ENCODE results near the gene MYO9B.
"Not testable (repeated sequence)": the region's sequence is repeated elsewhere in the genome, so short reads cannot be mapped to it uniquely, and the experiment has no call there.

MYO9B gene

GRCh38 chr19:17180997-17181702 is 105.6 kb downstream of the MYO9B start:
- no peaks in the 10 kb centered on the region for H3K9me3 ChIP-seq (ENCODE audit: insufficient read depth, low read depth, low read length)
- H3K9ac ChIP-seq (ENCODE audit: low read depth, low read length) = peak overlapping the region; percentile 22; the same call in 1 of the 2 replicates
- H3K27ac ChIP-seq (ENCODE audit: low read length) = peak overlapping the region; percentile 19
- H3K4me1 ChIP-seq (ENCODE audit: insufficient read depth, low read length) = peaks cover 5% of the 10 kb centered on the region; the same call in 1 of the 2 replicates
- peaks cover 41% of the 10 kb centered on the region for H3K36me3 ChIP-seq (ENCODE audit: insufficient read depth, low read depth, low read length)
- no peaks in the 10 kb centered on the region for H3K27me3 ChIP-seq (ENCODE audit: insufficient read depth, low read length)
- H3K4me3 ChIP-seq (ENCODE audit: low read length) = peak overlapping the region; percentile 29; the same call in 1 of the 2 replicates

GRCh38 chr19:17183271-17183761 is 107.7 kb downstream of the MYO9B start:
- peaks cover 31% of the 10 kb centered on the region; the same call in 1 of the 2 replicates for H3K36me3 ChIP-seq (ENCODE audit: insufficient read depth, low read depth, low read length)
- H3K9me3 ChIP-seq (ENCODE audit: insufficient read depth, low read depth, low read length) = no peaks in the 10 kb centered on the region
- H3K9ac ChIP-seq (ENCODE audit: low read depth, low read length) = no peak overlapping the region
- H3K27me3 ChIP-seq (ENCODE audit: insufficient read depth, low read length) = no peaks in the 10 kb centered on the region
- H3K27ac ChIP-seq (ENCODE audit: low read length) = no peak overlapping the region
- no peak overlapping the region for H3K4me3 ChIP-seq (ENCODE audit: low read length)
- H3K4me1 ChIP-seq (ENCODE audit: insufficient read depth, low read length) = peaks cover 5% of the 10 kb centered on the region; the same call in 1 of the 2 replicates

- no peak overlapping the region for H3K27ac ChIP-seq (ENCODE audit: low read length)
- peaks cover 5% of the 10 kb centered on the region; the same call in 1 of the 2 replicates for H3K4me1 ChIP-seq (ENCODE audit: insufficient read depth, low read length)
- no peak overlapping the region for H3K4me3 ChIP-seq (ENCODE audit: low read length)
- H3K9me3 ChIP-seq (ENCODE audit: insufficient read depth, low read depth, low read length) = no peaks in the 10 kb centered on the region
- no peaks in the 10 kb centered on the region for H3K27me3 ChIP-seq (ENCODE audit: insufficient read depth, low read length)
- H3K9ac ChIP-seq (ENCODE audit: low read depth, low read length) = no peak overlapping the region
- peaks cover 31% of the 10 kb centered on the region; the same call in 1 of the 2 replicates for H3K36me3 ChIP-seq (ENCODE audit: insufficient read depth, low read depth, low read length)
Measured at GRCh38 chr19:17183858-17184321, 108.3 kb downstream of the MYO9B start.

- H3K27me3 ChIP-seq (ENCODE audit: insufficient read depth, low read length) = no peaks in the 10 kb centered on the region
- H3K27ac ChIP-seq (ENCODE audit: low read length) = no peak overlapping the region
- H3K9ac ChIP-seq (ENCODE audit: low read depth, low read length) = no peak overlapping the region
- peaks cover 36% of the 10 kb centered on the region for H3K36me3 ChIP-seq (ENCODE audit: insufficient read depth, low read depth, low read length)
- H3K4me1 ChIP-seq (ENCODE audit: insufficient read depth, low read length) = peaks cover 5% of the 10 kb centered on the region; the same call in 1 of the 2 replicates
- H3K9me3 ChIP-seq (ENCODE audit: insufficient read depth, low read depth, low read length) = no peaks in the 10 kb centered on the region
- no peak overlapping the region for H3K4me3 ChIP-seq (ENCODE audit: low read length)
Measured at GRCh38 chr19:17184371-17184841, 108.8 kb downstream of the MYO9B start.

- H3K4me3 ChIP-seq (ENCODE audit: low read length) = no peak overlapping the region
- no peak overlapping the region for H3K9ac ChIP-seq (ENCODE audit: low read depth, low read length)
- no peaks in the 10 kb centered on the region for H3K27me3 ChIP-seq (ENCODE audit: insufficient read depth, low read length)
- H3K36me3 ChIP-seq (ENCODE audit: insufficient read depth, low read depth, low read length) = peaks cover 41% of the 10 kb centered on the region
- no peak overlapping the region for H3K27ac ChIP-seq (ENCODE audit: low read length)
- H3K4me1 ChIP-seq (ENCODE audit: insufficient read depth, low read length) = peaks cover 5% of the 10 kb centered on the region; the same call in 1 of the 2 replicates
- H3K9me3 ChIP-seq (ENCODE audit: insufficient read depth, low read depth, low read length) = no peaks in the 10 kb centered on the region
Measured at GRCh38 chr19:17185590-17185989, 110.0 kb downstream of the MYO9B start.

- not testable (repeated sequence) for H3K9ac ChIP-seq (ENCODE audit: low read depth, low read length); H3K4me1 ChIP-seq (ENCODE audit: insufficient read depth, low read length); H3K27ac ChIP-seq (ENCODE audit: low read length); H3K9me3 ChIP-seq (ENCODE audit: insufficient read depth, low read depth, low read length); H3K27me3 ChIP-seq (ENCODE audit: insufficient read depth, low read length); H3K4me3 ChIP-seq (ENCODE audit: low read length)
- H3K36me3 ChIP-seq (ENCODE audit: insufficient read depth, low read depth, low read length) = peaks cover 60% of the 10 kb centered on the region
Measured at GRCh38 chr19:17191736-17192135, 116.2 kb downstream of the MYO9B start.

- H3K4me3 ChIP-seq (ENCODE audit: low read length) = no peak overlapping the region
- no peaks in the 10 kb centered on the region for H3K9me3 ChIP-seq (ENCODE audit: insufficient read depth, low read depth, low read length)
- H3K27ac ChIP-seq (ENCODE audit: low read length) = no peak overlapping the region
- H3K27me3 ChIP-seq (ENCODE audit: insufficient read depth, low read length) = no peaks in the 10 kb centered on the region
- no peak overlapping the region for H3K9ac ChIP-seq (ENCODE audit: low read depth, low read length)
- H3K4me1 ChIP-seq (ENCODE audit: insufficient read depth, low read length) = no peaks in the 10 kb centered on the region
- peaks cover 61% of the 10 kb centered on the region for H3K36me3 ChIP-seq (ENCODE audit: insufficient read depth, low read depth, low read length)
Measured at GRCh38 chr19:17192751-17193150, 117.2 kb downstream of the MYO9B start.

GRCh38 chr19:17194608-17195007 is 119.0 kb downstream of the MYO9B start:
- no peak overlapping the region for H3K9ac ChIP-seq (ENCODE audit: low read depth, low read length)
- H3K4me1 ChIP-seq (ENCODE audit: insufficient read depth, low read length) = no peaks in the 10 kb centered on the region
- H3K27ac ChIP-seq (ENCODE audit: low read length) = no peak overlapping the region
- no peak overlapping the region for H3K4me3 ChIP-seq (ENCODE audit: low read length)
- H3K36me3 ChIP-seq (ENCODE audit: insufficient read depth, low read depth, low read length) = peaks cover 54% of the 10 kb centered on the region
- H3K27me3 ChIP-seq (ENCODE audit: insufficient read depth, low read length) = no peaks in the 10 kb centered on the region
- H3K9me3 ChIP-seq (ENCODE audit: insufficient read depth, low read depth, low read length) = no peaks in the 10 kb centered on the region

GRCh38 chr19:17195106-17195505 is 119.5 kb downstream of the MYO9B start:
- H3K36me3 ChIP-seq (ENCODE audit: insufficient read depth, low read depth, low read length) = peaks cover 55% of the 10 kb centered on the region
- H3K27ac ChIP-seq (ENCODE audit: low read length) = no peak overlapping the region
- H3K9ac ChIP-seq (ENCODE audit: low read depth, low read length) = no peak overlapping the region
- no peaks in the 10 kb centered on the region for H3K4me1 ChIP-seq (ENCODE audit: insufficient read depth, low read length)
- no peaks in the 10 kb centered on the region for H3K9me3 ChIP-seq (ENCODE audit: insufficient read depth, low read depth, low read length)
- no peaks in the 10 kb centered on the region for H3K27me3 ChIP-seq (ENCODE audit: insufficient read depth, low read length)
- H3K4me3 ChIP-seq (ENCODE audit: low read length) = no peak overlapping the region

GRCh38 chr19:17196610-17197009 is 121.0 kb downstream of the MYO9B start:
- no peaks in the 10 kb centered on the region for H3K9me3 ChIP-seq (ENCODE audit: insufficient read depth, low read depth, low read length)
- no peak overlapping the region for H3K9ac ChIP-seq (ENCODE audit: low read depth, low read length)
- H3K4me1 ChIP-seq (ENCODE audit: insufficient read depth, low read length) = no peaks in the 10 kb centered on the region
- H3K4me3 ChIP-seq (ENCODE audit: low read length) = no peak overlapping the region
- no peak overlapping the region for H3K27ac ChIP-seq (ENCODE audit: low read length)
- peaks cover 58% of the 10 kb centered on the region for H3K36me3 ChIP-seq (ENCODE audit: insufficient read depth, low read depth, low read length)
- no peaks in the 10 kb centered on the region for H3K27me3 ChIP-seq (ENCODE audit: insufficient read depth, low read length)

GRCh38 chr19:17197666-17198065 is 122.1 kb downstream of the MYO9B start:
- no peaks in the 10 kb centered on the region for H3K27me3 ChIP-seq (ENCODE audit: insufficient read depth, low read length)
- no peak overlapping the region for H3K9ac ChIP-seq (ENCODE audit: low read depth, low read length)
- no peaks in the 10 kb centered on the region for H3K9me3 ChIP-seq (ENCODE audit: insufficient read depth, low read depth, low read length)
- H3K27ac ChIP-seq (ENCODE audit: low read length) = no peak overlapping the region
- H3K4me3 ChIP-seq (ENCODE audit: low read length) = no peak overlapping the region
- peaks cover 64% of the 10 kb centered on the region for H3K36me3 ChIP-seq (ENCODE audit: insufficient read depth, low read depth, low read length)
- no peaks in the 10 kb centered on the region for H3K4me1 ChIP-seq (ENCODE audit: insufficient read depth, low read length)

Measured in iPS-20b (cell line).